ENCODE data around the gene KRTAP20-3. TPM values are rescaled to one million over a fixed set of nuclear protein-coding genes. Genes with fewer than 3 reads are reported as not detected.

KRTAP20-3 gene
- total RNA-seq = not detected

- H3K4me3 Mint-ChIP-seq = no peak within 1 kb of the TSS
- no peaks in the 10 kb centered on the region for H3K27me3 Mint-ChIP-seq
- DNase-seq = no peak
- CTCF ChIA-PET = no interaction called here
- H3K9me3 Mint-ChIP-seq (ENCODE audit: low read depth) = peaks cover 2% of the 10 kb centered on the region
- H3K4me1 Mint-ChIP-seq = no peaks in the 10 kb centered on the region
- no peaks in the 10 kb centered on the region for H3K36me3 Mint-ChIP-seq
- no peak for ATAC-seq
- no peak within 1 kb of the TSS for H3K27ac Mint-ChIP-seq
Observed at GRCh38 chr21:30642564-30642963, at the start of gene KRTAP20-3. KRTAP20-3 (plus strand) TSS chr21:30642864.

GRCh38 chr21:30598802-30599201, 43.9 kb upstream of the KRTAP20-3 start, which contains the start of gene KRTAP6-2:
KRTAP6-2 (minus strand) TSS chr21:30598902; CDS start chr21:30598874, 28 bp downstream.
- Mint-ChIP-seq H3K9me3 (ENCODE audit: low read depth) (peaks cover 2% of the 10 kb centered on the region), H3K4me3 (no peak within 1 kb of the TSS), H3K4me1 (no peaks in the 10 kb centered on the region), H3K36me3 (no peaks in the 10 kb centered on the region), H3K27me3 (no peaks in the 10 kb centered on the region), H3K27ac (no peak within 1 kb of the TSS)
- DNase-seq (no peak), ATAC-seq (no peak)
- CTCF ChIA-PET = no interaction called here

- Mint-ChIP-seq H3K4me1 (no peaks in the 10 kb centered on the region), H3K9me3 (ENCODE audit: low read depth) (no peaks in the 10 kb centered on the region), H3K27ac (no peak within 1 kb of the TSS), H3K4me3 (no peak within 1 kb of the TSS), H3K36me3 (no peaks in the 10 kb centered on the region), H3K27me3 (no peaks in the 10 kb centered on the region)
- ATAC-seq = no peak
- CTCF ChIA-PET = no interaction called here
- no peak for DNase-seq
Observed at GRCh38 chr21:30600787-30601186, 41.9 kb upstream of the KRTAP20-3 start, which contains the start of gene KRTAP22-1. KRTAP22-1 (plus strand) TSS chr21:30601087.

- Mint-ChIP-seq H3K9me3 (ENCODE audit: low read depth) (peaks cover 2% of the 10 kb centered on the region), H3K27me3 (no peaks in the 10 kb centered on the region), H3K36me3 (no peaks in the 10 kb centered on the region), H3K4me3 (no peak overlapping the region), H3K4me1 (no peaks in the 10 kb centered on the region), H3K27ac (no peak overlapping the region)
- CTCF ChIA-PET = no interaction called here
- ATAC-seq = no peak
- DNase-seq = no peak
Observed at GRCh38 chr21:30605968-30606367, 36.7 kb upstream of the KRTAP20-3 start.

GRCh38 chr21:30612132-30612531, 30.5 kb upstream of the KRTAP20-3 start:
- Mint-ChIP-seq H3K36me3 (no peaks in the 10 kb centered on the region), H3K27ac (no peak overlapping the region), H3K4me1 (no peaks in the 10 kb centered on the region), H3K9me3 (ENCODE audit: low read depth) (peaks cover 7% of the 10 kb centered on the region), H3K4me3 (no peak overlapping the region), H3K27me3 (no peaks in the 10 kb centered on the region)
- DNase-seq = no peak
- ATAC-seq = no peak
- CTCF ChIA-PET = no interaction called here

- CTCF ChIA-PET = no interaction called here
- Mint-ChIP-seq H3K27me3 (no peaks in the 10 kb centered on the region), H3K36me3 (no peaks in the 10 kb centered on the region), H3K27ac (no peak within 1 kb of the TSS), H3K9me3 (ENCODE audit: low read depth) (peaks cover 7% of the 10 kb centered on the region), H3K4me1 (no peaks in the 10 kb centered on the region), H3K4me3 (no peak within 1 kb of the TSS)
- no peak for ATAC-seq
- DNase-seq = no peak
Observed at GRCh38 chr21:30613836-30614235, 28.8 kb upstream of the KRTAP20-3 start, which contains the start of gene KRTAP6-1. KRTAP6-1 (minus strand) TSS chr21:30613930; CDS start chr21:30613904, 26 bp downstream.

- CTCF ChIA-PET = no interaction called here
- H3K4me3 Mint-ChIP-seq = no peak overlapping the region
- no peaks in the 10 kb centered on the region for H3K4me1 Mint-ChIP-seq
- H3K27me3 Mint-ChIP-seq = no peaks in the 10 kb centered on the region
- no peaks in the 10 kb centered on the region for H3K36me3 Mint-ChIP-seq
- peaks cover 7% of the 10 kb centered on the region for H3K9me3 Mint-ChIP-seq (ENCODE audit: low read depth)
- no peak overlapping the region for H3K27ac Mint-ChIP-seq
- ATAC-seq (no peak), DNase-seq (no peak)
Observed at GRCh38 chr21:30615199-30615598, 27.5 kb upstream of the KRTAP20-3 start.

- DNase-seq = no peak
- Mint-ChIP-seq H3K9me3 (ENCODE audit: low read depth) (peaks cover 4% of the 10 kb centered on the region), H3K27me3 (no peaks in the 10 kb centered on the region), H3K27ac (no peak within 1 kb of the TSS), H3K36me3 (no peaks in the 10 kb centered on the region), H3K4me3 (no peak within 1 kb of the TSS), H3K4me1 (no peaks in the 10 kb centered on the region)
- CTCF ChIA-PET = no interaction called here
- ATAC-seq = no peak
Observed at GRCh38 chr21:30616125-30616524, 26.5 kb upstream of the KRTAP20-3 start, which contains the start of gene KRTAP20-1. KRTAP20-1 (plus strand) TSS chr21:30616425; CDS start chr21:30616455, 30 bp downstream.

- H3K9me3 Mint-ChIP-seq (ENCODE audit: low read depth) = peaks cover 7% of the 10 kb centered on the region
- CTCF ChIA-PET = no interaction called here
- no peak overlapping the region for H3K4me3 Mint-ChIP-seq
- H3K27ac Mint-ChIP-seq = no peak overlapping the region
- H3K4me1 Mint-ChIP-seq = no peaks in the 10 kb centered on the region
- DNase-seq = no peak
- no peak for ATAC-seq
- H3K27me3 Mint-ChIP-seq = no peaks in the 10 kb centered on the region
- H3K36me3 Mint-ChIP-seq = no peaks in the 10 kb centered on the region
Observed at GRCh38 chr21:30620080-30620479, 22.6 kb upstream of the KRTAP20-3 start.

- no peak for ATAC-seq
Observed at GRCh38 chr21:30620522-30620921, 22.1 kb upstream of the KRTAP20-3 start, which contains the start of gene KRTAP20-4. KRTAP20-4 (plus strand) TSS chr21:30620627.

GRCh38 chr21:30623362-30623761, 19.3 kb upstream of the KRTAP20-3 start:
- no peaks in the 10 kb centered on the region for H3K4me1 Mint-ChIP-seq
- DNase-seq (no peak), ATAC-seq (no peak)
- no peaks in the 10 kb centered on the region for H3K27me3 Mint-ChIP-seq
- peaks cover 5% of the 10 kb centered on the region for H3K9me3 Mint-ChIP-seq (ENCODE audit: low read depth)
- CTCF ChIA-PET = no interaction called here
- H3K27ac Mint-ChIP-seq = no peak overlapping the region
- H3K4me3 Mint-ChIP-seq = no peak overlapping the region
- H3K36me3 Mint-ChIP-seq = no peaks in the 10 kb centered on the region

More at GRCh38 chr21:30620522-30620921, 22.1 kb upstream of the KRTAP20-3 start, which contains the start of gene KRTAP20-4:
- Mint-ChIP-seq H3K27ac (no peak within 1 kb of the TSS), H3K36me3 (no peaks in the 10 kb centered on the region), H3K4me3 (no peak within 1 kb of the TSS), H3K4me1 (no peaks in the 10 kb centered on the region), H3K27me3 (no peaks in the 10 kb centered on the region), H3K9me3 (ENCODE audit: low read depth) (peaks cover 7% of the 10 kb centered on the region)
- no peak for DNase-seq
- CTCF ChIA-PET = no interaction called here

GRCh38 chr21:30625449-30626165, 17.1 kb upstream of the KRTAP20-3 start:
- Mint-ChIP-seq H3K36me3 (no peaks in the 10 kb centered on the region), H3K4me3 (no peak overlapping the region), H3K27ac (no peak overlapping the region), H3K4me1 (no peaks in the 10 kb centered on the region), H3K9me3 (ENCODE audit: low read depth) (peaks cover 5% of the 10 kb centered on the region), H3K27me3 (no peaks in the 10 kb centered on the region)
- DNase-seq = no peak
- CTCF ChIA-PET = no interaction called here
- ATAC-seq = no peak

GRCh38 chr21:30628109-30628508, 14.6 kb upstream of the KRTAP20-3 start:
- H3K36me3 Mint-ChIP-seq = no peaks in the 10 kb centered on the region
- no peaks in the 10 kb centered on the region for H3K27me3 Mint-ChIP-seq
- no peaks in the 10 kb centered on the region for H3K4me1 Mint-ChIP-seq

GRCh38 chr21:30629200-30629599, 13.5 kb upstream of the KRTAP20-3 start:
- no peak for ATAC-seq
- DNase-seq = no peak
- H3K27me3 Mint-ChIP-seq = no peaks in the 10 kb centered on the region
- H3K36me3 Mint-ChIP-seq = no peaks in the 10 kb centered on the region
- no peaks in the 10 kb centered on the region for H3K9me3 Mint-ChIP-seq (ENCODE audit: low read depth)
- no peaks in the 10 kb centered on the region for H3K4me1 Mint-ChIP-seq
- CTCF ChIA-PET = no interaction called here
- no peak overlapping the region for H3K27ac Mint-ChIP-seq
- H3K4me3 Mint-ChIP-seq = no peak overlapping the region

More at GRCh38 chr21:30628109-30628508, 14.6 kb upstream of the KRTAP20-3 start:
- no peak overlapping the region for H3K27ac Mint-ChIP-seq
- no peak overlapping the region for H3K4me3 Mint-ChIP-seq
- ATAC-seq (no peak), DNase-seq (no peak)
- peaks cover 5% of the 10 kb centered on the region for H3K9me3 Mint-ChIP-seq (ENCODE audit: low read depth)
- CTCF ChIA-PET = no interaction called here

All from activated CD8-positive, alpha-beta memory T cell treated with anti-CD3 and anti-CD28 coated beads, Interleukin-2, amount 10 ng/mL, durations not matched to agents 7 days and 5 days (primary cell).